RWPE1 (cell line): ENCODE measurements around the gene SYT8.
A peak's percentile ranks its signal among the peaks of the same experiment; 100 is the strongest.
"Not testable (repeated sequence)": the region's sequence is repeated elsewhere in the genome, so short reads cannot be mapped to it uniquely, and the experiment has no call there.

Experiments
- CTCF ChIA-PET: fragments of 350-600 bp; sonication (Branson Sonifier 250); formaldehyde crosslinking; extraction: SDS; loops from one replicate; lab custom pipeline; 2021; lab: Yijun Ruan, JAX
- POLR2A ChIA-PET: fragments of 400-600 bp; formaldehyde crosslinking; extraction: SDS; loops from one replicate; lab custom pipeline; 2020; ENCODE audit warnings: antibody characterized with exemption; ENCODE audit not compliant: low non-redundant PET; lab: Yijun Ruan, JAX
- DNase-seq: peaks from one replicate; pipeline ENCODE4 v3.0.0; 2012; ENCODE audit warnings: low spot score
- H3K27ac ChIP-seq: fragments of 450-650 bp; 2 replicates; pipeline ENCODE4 v1.5.1; 2017
- TF ChIP-seq, protein P1 (sequence below): fragments of 450-650 bp; conservative IDR thresholded peaks from 2 replicates; pipeline ENCODE4 v1.5.1; 2017; ENCODE audit warnings: low read depth, mild to moderate bottlenecking

Gene SYT8

DNA sequence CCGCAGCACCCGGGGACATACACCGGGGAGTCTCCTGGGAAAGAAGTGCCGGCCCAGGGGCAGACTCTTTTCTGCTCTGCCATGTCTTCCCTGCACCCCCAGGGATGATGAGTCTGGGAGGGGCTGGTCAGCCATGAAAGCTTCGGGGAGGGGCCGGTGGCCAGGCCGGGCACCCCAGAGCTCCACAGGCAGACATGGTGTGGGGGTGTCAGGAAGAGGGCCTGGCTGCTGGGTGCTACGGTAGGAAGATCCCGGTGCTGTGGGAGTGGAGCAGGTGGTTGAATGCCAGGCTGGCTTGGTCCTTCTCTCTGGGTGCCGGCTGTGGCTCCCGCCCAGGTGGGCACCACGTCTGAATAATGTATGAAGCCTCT, 35.5 kb downstream of the SYT8 start:
- CTCF ChIA-PET = interaction anchor here (1.2 kb wide), 1 partner anchor 12 kb away, joined by 7 read pairs; no protein-coding TSS in a partner anchor
- POLR2A ChIA-PET = no interaction called here
- TF ChIP-seq, protein P1, sequence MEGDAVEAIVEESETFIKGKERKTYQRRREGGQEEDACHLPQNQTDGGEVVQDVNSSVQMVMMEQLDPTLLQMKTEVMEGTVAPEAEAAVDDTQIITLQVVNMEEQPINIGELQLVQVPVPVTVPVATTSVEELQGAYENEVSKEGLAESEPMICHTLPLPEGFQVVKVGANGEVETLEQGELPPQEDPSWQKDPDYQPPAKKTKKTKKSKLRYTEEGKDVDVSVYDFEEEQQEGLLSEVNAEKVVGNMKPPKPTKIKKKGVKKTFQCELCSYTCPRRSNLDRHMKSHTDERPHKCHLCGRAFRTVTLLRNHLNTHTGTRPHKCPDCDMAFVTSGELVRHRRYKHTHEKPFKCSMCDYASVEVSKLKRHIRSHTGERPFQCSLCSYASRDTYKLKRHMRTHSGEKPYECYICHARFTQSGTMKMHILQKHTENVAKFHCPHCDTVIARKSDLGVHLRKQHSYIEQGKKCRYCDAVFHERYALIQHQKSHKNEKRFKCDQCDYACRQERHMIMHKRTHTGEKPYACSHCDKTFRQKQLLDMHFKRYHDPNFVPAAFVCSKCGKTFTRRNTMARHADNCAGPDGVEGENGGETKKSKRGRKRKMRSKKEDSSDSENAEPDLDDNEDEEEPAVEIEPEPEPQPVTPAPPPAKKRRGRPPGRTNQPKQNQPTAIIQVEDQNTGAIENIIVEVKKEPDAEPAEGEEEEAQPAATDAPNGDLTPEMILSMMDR = no peak
- DNase-seq = no peak
- H3K27ac ChIP-seq = peak overlapping the region; percentile 100

DNA sequence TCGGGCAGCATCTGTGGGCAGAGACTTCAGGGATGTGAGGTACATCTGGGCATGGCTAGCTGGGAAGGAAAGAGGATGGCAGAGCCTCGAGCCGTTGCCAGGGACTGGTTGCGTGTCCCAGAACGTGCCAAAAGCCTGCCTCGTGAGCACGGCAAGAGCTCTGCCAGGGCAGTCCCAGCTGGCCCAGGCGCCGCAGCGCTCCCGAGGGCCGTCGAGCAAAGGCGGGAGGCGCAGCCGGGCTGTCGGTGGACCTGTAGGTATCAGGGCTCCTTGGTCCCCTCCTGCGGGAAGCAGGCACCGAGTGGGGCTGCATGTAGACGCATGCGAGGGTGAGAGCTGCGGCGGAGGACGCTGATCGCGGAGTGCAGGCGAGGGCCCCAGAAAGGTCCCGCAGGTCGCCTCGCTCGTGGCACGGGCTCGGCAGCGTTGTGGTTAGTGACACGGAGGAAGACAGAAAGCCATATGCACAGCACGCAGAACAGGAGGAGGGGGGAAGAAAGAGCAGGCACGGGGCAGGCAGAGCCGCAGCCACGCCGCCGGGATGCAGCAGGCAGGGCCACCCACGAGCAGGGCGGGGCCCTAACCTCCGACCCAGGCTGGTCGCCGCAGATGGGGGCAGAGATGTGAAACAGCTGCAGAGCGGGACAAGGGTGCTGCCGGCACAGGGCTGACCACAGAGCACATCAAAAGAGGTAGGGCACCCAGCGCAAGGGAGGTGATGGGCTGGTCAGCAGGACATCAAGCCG, 36.1 kb downstream of the SYT8 start:
- peak overlapping the region; percentile 100 for H3K27ac ChIP-seq
- DNase-seq = no peak
- TF ChIP-seq, protein P1 = no peak
- ChIA-PET CTCF (interaction anchor here (0.6 to 1.2 kb wide), 2 partner anchors 11 to 46 kb away, joined by 3 to 7 read pairs; no protein-coding TSS in a partner anchor), POLR2A (no interaction called here)

DNA sequence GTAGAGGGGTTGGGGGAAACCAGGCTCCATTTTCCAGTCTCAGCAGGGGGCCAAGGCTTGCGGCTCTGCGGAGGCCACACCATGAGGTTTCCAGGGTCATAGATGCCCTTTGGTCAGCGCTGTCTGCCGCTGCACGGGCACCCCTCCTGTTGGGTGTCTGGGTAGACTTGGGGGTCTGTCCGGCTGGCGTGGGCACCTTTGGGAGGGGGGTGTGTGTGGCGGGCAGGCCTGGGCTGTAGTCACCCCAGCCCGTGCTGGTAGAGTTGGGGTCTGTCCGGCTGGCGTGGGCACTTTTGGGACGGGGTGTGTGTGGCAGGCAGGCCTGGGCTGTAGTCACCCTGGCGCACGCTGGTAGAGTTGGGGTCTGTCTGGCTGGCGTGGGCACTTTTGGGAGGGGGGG, 36.7 kb downstream of the SYT8 start:
- peak overlapping the region; percentile 100 for H3K27ac ChIP-seq
- CTCF ChIA-PET = interaction anchor here (0.6 kb wide), 1 partner anchor 47 kb away, joined by 3 read pairs; no protein-coding TSS in a partner anchor
- TF ChIP-seq, protein P1 = no peak
- POLR2A ChIA-PET = no interaction called here
- DNase-seq = no peak

DNA sequence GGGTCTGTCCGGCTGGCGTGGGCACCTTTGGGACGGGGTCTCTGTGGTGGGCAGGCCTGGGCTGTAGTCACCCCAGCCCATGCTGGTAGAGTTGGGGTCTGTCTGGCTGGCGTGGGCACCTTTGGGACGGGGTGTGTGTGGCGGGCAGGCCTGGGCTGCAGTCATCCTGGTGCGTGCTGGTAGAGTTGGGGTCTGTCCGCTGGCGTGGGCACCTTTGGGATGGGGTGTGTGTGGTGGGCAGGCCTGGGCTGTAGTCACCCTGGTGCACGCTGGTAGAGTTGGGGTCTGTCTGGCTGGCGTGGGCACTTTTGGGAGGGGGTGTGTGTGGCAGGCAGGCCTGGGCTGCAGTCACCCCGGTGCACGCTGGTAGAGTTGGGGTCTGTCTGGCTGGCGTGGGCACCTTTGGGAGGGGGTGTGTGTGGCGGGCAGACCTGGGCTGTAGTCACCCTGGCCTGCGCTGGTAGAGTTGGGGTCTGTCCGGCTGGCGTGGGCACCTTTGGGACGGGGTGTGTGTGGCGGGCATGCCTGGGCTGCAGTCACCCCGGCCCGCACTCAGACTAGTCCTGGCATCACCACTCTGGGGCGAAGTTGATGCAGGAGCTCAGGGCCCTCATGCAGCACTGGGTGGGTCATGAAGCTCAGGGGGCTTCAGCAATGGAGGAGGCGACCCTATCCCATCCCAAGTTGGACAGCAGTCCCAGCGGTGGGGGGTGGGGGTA, 37.6 kb downstream of the SYT8 start:
- ChIA-PET POLR2A (no interaction called here), CTCF (interaction anchor here (1.0 kb wide), 1 partner anchor 10 kb away, joined by 4 read pairs; no protein-coding TSS in a partner anchor)
- peak overlapping the region; percentile 100 for H3K27ac ChIP-seq
- DNase-seq = no peak
- TF ChIP-seq, protein P1 = no peak

DNA sequence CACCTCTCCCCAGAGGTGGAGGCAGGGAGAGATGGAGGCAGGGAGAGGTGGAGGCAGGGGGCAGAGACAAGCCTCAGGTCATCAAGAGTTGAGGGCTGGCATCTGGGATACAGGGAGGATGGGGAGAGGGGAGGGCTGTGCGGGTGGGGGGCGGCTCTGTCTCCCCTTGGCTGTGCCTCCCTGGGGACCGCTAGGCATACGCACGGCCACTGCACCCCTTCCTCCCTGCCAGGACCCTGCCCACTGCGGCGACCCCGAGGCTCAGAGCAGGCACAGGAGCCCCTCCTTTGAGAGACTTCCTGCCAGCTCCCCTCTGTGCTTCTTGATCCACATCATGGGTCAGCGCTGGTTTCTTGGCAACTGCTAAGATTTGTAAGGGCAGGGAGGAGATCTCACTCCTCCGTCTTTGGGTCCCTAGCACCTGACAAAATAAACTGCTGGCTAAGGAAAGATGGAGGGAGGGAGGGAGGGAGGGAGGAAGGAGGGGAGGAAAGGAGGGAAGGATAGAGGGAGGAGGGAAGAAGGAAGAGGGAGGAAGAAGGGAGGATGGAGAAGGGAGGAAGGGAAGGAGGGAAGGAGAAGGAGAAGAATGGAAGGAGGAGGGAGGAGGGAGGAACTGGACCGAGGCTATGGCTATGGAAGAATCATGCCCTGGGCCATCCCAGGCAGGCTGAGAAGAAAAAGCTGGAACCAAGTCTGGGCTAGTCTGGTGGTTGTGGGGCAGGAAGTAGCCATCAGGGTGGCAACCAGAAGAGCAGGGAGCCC, 38.4 kb downstream of the SYT8 start:
- peak; percentile 57 for DNase-seq
- CTCF ChIA-PET = interaction anchor here (1.0 kb wide), 1 partner anchor 9 kb away, joined by 4 read pairs; no protein-coding TSS in a partner anchor
- POLR2A ChIA-PET = no interaction called here
- TF ChIP-seq, protein P1 = no peak
- H3K27ac ChIP-seq = peak overlapping the region; percentile 100

DNA sequence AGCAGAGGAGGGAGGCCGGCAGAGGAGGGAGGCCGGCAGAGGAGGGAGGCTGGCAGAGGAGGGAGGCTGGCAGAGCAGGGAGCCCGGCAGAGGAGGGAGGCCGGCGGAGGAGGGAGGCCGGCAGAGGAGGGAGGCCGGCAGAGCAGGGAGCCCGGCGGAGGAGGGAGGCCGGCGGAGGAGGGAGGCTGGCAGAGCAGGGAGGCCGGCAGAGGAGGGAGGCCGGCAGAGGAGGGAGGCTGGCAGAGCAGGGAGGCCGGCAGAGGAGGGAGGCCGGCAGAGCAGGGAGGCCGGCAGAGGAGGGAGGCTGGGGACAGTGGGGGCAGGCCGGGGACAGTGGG, 39.0 kb downstream of the SYT8 start:
- POLR2A ChIA-PET, DNase-seq: not testable (repeated sequence)
- peak overlapping the region; percentile 100 for H3K27ac ChIP-seq
- CTCF ChIA-PET = interaction anchor here (1.0 kb wide), 1 partner anchor 8 kb away, joined by 4 read pairs; no protein-coding TSS in a partner anchor

DNA sequence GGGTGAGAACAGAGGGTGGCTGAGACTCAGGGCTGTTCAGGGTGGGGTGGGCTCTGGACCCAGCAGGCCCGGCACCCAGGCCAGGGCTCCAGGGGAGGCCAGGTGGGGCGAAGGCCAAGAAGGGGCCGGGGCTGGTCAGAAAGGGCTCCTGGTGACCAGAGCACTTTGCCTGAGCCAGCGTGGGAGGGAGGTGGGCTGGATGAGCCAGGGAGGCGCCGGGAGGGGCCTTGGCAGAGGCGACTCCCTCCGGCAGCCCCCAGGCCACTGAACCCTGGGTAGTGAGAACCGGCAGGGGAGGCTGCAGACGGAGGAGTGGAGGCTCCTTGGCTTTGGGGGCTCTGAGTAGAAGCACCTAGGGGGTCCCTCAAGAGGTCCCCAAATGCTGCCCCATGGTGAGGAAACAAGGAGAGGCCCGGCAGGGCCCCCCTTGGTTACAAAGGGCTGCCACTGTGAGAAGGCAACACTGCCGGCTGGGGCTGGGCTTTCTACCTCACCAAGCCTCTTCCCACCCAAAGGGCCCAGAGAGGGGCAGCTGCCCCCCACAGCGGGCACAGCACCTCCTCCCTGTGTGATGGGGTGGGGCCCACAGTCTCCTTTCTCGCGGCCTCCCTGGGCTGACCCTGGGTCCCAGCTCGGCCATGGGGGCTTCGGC, 39.8 kb downstream of the SYT8 start:
- CTCF ChIA-PET = interaction anchor here (0.6 to 3.4 kb wide), 3 partner anchors 24 to 277 kb away, joined by 3 to 27 read pairs (median 5); no protein-coding TSS in a partner anchor
- peak overlapping the region; percentile 100 for H3K27ac ChIP-seq
- DNase-seq, POLR2A ChIA-PET: not testable (repeated sequence)
